NCI-H1105 treated with DMSO at 0.1 percent for 48 hours (cell line): ENCODE data around the gene FBLN5.
"Not testable (repeated sequence)": the region's sequence is repeated elsewhere in the genome, so short reads cannot be mapped to it uniquely, and the experiment has no call there.

Source experiments
- DNase-seq: peaks from one replicate; lab custom pipeline; 2025; lab: John Stamatoyannopoulos, UW

FBLN5 gene

GRCh38 chr14:91904956-91905645 is 42.4 kb downstream of the FBLN5 start:
- DNase-seq: no peak

DNA sequence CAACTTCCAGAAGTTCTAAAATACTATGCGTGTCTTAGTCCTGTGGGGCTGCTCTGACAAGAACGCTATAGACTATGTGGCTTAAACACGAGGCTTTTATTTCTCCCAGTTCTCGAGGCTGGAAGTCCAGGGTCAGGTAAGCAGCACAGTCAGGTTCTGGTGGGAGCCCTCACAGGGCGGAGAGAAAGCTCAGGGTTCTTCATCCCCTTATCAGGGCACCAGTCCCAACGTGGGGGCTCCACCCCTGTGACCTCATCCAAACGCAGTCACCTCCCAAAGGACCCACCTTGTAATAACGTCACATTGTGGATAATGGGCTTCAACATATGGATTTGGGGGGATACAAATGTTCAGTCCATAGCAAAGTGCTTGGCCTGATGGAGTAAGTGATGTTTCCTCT is 43.0 kb downstream of the FBLN5 start:
- DNase-seq: no peak

DNA sequence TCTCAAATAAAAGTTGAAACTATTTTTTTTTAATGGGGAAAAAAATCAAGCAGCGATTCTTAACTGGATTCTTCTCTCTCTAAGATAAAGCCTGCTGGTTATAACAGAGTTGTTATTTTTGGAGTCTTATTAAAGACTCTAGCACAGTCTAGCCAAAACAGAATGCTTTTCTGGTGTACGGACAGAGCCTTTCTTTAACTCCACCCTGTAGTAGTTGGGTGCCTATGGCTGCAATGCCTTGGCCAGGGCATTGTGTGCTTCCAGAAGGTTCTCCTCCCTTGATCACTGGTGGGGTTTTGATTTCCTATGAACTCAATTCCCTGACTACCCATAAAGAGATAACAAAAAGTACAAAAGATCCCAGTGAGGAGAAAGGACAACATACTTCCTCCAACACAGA is 44.4 kb downstream of the FBLN5 start:
- DNase-seq: no peak

DNA sequence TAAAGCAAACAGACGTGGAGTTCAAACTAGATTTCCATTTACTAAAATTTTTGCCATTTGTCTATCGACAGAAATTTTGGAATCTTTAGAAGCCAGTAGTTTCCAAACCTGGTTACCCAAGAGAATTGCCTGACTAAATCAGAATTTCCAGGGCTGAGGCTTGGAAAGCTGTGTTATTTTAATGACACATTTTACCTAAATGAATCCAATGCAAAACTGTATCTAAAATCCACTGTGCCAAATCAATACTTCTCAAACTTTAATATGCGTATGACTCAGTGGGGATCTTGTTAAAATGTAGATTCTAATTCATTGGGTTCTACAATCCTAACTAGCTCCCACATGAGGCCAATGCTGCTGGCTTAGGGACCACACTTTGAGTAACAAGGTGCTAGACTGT is 45.2 kb downstream of the FBLN5 start:
- DNase-seq: no peak

DNA sequence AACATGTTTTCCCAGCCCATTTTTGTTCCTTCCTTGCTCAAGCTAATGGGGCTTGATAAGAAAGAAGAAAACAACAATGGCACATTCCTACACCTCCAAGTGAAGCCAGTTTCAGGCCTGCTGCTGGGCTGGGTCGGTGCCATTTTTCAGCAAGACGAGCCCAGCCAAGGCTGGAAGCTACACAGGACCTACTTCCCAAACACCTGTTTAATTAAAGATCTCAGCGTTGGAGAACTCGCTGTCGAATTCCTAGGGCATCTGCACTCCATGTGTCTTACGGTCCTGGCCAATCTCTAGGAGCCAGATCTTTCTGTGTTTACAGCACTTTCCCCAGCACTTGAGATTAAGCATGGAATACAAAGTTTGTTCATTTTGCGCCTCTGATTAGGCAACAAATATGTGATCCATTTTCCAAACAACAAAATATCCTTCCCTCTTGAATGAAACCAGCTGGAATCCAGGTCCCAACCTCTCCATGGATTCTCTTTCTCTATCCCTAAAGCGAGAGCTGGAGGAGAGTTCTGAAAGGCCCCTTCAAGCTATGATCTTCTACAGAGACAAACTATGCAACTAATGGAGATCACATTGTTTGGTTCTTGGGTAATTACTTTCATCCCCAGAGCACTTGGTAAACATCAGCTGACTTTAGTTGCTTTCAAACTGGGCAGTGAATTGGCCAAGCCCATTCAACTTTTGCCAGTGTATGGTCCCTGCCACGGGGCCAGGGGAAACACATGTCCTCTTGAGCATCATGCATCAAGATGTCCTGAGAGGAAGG is 45.9 kb downstream of the FBLN5 start:
- DNase-seq: no peak

GRCh38 chr14:91899806-91900205 is 47.7 kb downstream of the FBLN5 start:
- DNase-seq: no peak

- DNase-seq: no peak
Measured at GRCh38 chr14:91899213-91899612, 48.3 kb downstream of the FBLN5 start.

- no peak for DNase-seq
Measured at GRCh38 chr14:91898372-91898771, 49.1 kb downstream of the FBLN5 start.

- DNase-seq: not testable (repeated sequence)
Measured at GRCh38 chr14:91897716-91898115, 49.8 kb downstream of the FBLN5 start.

GRCh38 chr14:91897106-91897701 is 50.3 kb downstream of the FBLN5 start:
- no peak for DNase-seq

DNA sequence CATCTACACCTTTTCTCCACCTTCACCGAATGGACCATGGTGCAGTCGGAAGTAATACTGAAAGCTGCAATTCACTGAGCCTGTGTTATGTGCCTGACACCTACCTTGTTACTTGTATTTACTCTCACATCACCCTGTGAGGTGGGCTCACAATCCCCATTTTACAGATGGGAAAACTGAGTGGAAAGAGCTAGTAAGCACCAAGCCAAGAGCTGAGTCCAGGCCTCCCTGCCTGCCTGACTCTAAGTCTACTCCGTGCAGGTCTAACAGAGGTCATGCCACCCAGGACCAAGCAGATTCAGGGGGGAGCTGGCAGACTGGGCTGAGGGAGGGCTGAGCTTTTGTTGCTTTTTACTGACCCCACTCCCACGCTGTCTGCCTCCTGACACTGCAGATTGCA is 51.1 kb downstream of the FBLN5 start:
- DNase-seq: no peak

- no peak for DNase-seq
Measured at GRCh38 chr14:91893669-91894068, 53.8 kb downstream of the FBLN5 start.

DNA sequence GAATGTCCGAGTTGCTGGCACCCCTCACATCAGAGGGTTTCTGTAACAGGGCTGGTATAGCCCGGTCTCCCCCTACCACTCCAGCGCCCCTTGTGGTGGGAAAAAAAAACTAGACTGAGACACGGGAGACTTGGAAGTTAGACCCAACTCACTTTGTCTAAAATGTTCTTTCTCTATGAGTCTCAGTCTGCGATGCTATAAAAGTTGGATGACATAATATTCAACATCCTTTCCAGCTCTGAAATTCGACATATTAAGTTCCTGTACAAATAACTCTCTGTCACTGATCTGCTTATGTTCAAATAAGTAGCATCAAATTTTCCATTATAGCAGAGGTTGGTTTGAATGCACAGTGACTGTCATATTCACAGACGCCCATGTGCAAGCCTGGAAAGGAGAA is 54.5 kb downstream of the FBLN5 start:
- DNase-seq: no peak

DNA sequence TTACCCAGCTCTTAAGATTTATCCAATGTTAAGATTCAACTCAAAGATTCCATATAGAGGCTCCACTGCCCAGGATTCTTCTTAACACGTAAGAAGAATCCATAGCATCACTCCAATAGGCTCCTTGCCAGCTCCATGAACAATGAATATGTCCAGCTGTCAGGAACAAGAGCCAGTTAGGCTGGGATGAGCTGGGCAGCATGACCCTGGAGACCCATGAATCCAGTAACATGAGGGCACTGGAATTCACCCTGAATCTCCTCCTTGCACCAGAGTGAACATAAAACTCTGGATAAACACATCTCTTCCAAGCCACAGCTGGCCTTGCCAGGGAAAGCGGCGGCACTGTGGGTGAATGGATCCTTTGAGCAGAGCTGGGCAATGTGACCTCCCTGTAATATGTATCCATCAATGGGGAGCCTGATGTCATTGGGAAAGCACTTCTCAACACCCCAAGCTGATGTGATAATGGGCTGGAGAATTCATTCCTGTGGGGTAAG is 55.7 kb downstream of the FBLN5 start:
- DNase-seq: no peak

GRCh38 chr14:91891101-91891500 is 56.4 kb downstream of the FBLN5 start:
- DNase-seq: no peak

DNA sequence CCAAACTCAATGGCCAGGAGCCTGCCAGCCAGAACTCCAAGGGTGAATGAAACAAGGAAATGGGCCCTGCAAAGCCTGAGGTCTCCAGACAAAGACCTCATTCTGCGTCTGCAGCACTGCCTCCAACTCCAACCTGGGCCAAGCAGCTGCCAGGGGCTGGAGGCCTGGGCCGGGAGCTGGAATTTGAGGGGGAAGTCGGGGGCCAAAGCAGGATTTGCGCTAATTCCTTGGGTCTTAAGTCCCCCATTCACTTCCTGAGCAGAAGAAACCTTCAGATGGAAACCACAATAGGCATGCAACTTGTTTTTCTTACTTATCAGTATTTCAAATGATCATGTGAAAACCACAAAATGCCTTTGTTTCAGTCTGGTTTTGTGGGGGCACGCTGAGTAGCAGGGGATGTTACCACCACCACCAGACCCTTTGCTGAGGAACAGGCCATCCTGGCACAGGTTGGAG is 57.2 kb downstream of the FBLN5 start:
- DNase-seq: no peak

GRCh38 chr14:91889477-91890211 is 57.9 kb downstream of the FBLN5 start:
- peak; percentile 93 for DNase-seq

GRCh38 chr14:91888641-91889476 is 58.6 kb downstream of the FBLN5 start:
- DNase-seq: no peak

DNA sequence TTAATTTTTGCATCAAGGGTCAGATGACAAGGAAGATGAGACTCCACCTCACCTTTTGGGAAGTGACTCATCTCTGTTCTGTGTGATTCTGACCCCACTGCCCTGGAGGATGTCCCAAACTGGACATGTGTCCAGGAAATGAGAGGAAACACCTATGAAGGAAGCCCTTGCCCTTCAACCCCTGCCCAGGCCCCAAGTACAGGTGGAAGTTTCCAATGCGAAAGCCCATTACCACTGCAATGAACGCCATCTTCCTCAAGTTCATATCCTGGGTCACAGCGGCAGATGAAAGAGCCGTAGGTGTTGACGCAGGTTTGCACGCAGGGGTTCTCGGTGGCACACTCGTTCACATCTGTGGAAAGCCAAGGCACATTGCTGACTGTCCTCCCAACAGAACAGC is 60.5 kb downstream of the FBLN5 start:
- no peak for DNase-seq

DNA sequence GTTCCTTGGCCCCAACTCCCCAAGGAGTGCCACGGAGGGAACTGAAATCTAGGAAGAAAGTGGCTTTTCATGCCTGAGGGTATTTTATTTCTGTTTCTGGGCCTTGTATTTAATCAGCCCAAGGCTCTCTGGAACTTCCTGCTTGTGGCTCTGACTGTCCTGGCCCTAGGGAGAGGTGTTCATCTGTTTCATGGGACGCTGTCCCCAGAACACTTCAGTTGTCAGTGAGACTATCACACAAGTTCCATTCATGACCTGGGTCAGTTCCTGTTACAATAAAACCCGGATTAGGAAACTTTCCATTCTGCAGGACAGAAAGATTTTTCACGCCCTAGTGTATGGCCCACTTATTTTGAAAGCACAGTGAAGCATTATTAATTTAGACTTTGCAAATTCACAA is 61.7 kb downstream of the FBLN5 start:
- DNase-seq: no peak

DNA sequence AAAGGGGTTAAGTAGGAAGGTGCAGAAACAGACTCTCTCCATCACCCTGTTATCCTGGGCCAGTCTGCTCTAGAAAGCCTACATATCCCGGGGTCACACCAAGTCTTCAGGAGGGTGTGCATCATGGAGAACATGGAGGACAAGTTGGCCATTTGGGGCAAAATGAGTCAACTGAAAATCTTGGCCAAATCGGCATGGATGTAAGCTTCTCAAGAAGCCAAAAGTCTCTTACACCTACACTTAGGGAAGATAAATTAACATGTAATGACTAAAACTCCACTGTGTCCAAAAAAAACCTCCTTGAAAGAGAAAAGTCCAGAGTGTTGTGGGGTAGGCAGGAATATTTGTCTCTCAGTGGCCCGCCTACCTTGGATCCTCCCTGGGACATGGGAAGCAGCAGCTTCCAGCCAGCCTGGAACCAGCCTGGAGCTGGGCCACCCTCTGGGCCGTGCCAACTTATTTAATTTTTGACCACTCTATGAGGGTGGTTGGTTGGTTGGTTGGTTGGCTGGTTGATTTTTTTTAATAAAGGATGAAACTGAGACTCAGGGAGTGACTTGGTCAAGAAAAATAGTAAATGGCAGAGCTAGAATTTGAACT is 62.3 kb downstream of the FBLN5 start:
- DNase-seq: no peak
